ENCODE results near the gene ACAN.

Gene ACAN

DNA sequence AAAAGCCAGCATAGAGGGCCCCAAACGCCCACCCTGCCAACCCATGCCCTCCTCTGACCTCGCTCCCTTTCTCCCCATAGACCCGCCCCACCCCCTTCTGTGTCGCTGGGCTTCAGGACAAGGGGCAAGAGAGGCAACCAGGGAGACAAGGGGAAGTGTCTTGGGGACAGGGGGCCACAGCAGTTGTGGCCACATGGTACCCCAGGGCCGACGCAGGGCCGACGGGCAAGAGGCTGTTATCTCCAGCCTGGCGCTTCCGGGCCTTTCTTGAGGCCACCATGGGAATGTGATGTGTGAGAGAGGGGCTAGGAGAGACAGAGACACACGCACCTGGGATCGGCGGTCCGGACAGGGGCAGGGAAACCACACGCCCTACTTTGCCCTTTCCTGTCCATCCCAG is 95.5 kb downstream of the ACAN start:
- no peak overlapping the region for H3K4me3 ChIP-seq (ENCODE audit: low read depth, low read length)
- TF ChIP-seq, protein P1, sequence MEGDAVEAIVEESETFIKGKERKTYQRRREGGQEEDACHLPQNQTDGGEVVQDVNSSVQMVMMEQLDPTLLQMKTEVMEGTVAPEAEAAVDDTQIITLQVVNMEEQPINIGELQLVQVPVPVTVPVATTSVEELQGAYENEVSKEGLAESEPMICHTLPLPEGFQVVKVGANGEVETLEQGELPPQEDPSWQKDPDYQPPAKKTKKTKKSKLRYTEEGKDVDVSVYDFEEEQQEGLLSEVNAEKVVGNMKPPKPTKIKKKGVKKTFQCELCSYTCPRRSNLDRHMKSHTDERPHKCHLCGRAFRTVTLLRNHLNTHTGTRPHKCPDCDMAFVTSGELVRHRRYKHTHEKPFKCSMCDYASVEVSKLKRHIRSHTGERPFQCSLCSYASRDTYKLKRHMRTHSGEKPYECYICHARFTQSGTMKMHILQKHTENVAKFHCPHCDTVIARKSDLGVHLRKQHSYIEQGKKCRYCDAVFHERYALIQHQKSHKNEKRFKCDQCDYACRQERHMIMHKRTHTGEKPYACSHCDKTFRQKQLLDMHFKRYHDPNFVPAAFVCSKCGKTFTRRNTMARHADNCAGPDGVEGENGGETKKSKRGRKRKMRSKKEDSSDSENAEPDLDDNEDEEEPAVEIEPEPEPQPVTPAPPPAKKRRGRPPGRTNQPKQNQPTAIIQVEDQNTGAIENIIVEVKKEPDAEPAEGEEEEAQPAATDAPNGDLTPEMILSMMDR (IDR thresholded peaks at IDR 0.05; ENCODE audit: borderline replicate concordance, insufficient read depth, low read depth, low read length), result no peak

DNA sequence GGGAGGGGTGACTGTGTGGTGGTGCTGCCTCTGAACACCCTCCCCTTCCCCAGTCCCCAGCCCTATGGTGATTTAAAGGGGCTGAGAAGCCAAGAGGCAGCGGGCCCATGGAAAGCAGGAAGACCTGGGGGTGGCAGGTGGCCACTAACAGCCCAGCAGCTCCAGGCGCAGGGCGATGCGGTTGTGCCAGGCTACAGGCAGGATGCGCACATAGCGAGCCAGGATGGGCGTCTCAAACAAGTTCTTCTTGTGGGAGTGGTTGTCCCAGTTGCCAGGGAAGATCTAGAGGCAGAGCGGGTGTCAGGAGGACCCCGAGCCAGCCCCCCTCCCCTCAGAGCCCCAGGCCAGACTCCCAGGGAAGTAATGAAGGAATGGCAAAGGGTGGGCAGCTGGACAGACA is 96.0 kb downstream of the ACAN start:
- TF ChIP-seq, protein P1 (IDR thresholded peaks at IDR 0.05; ENCODE audit: borderline replicate concordance, insufficient read depth, low read depth, low read length), result no peak
- no peak overlapping the region for H3K4me3 ChIP-seq (ENCODE audit: low read depth, low read length)

- TF ChIP-seq, protein P1 (IDR thresholded peaks at IDR 0.05; ENCODE audit: borderline replicate concordance, insufficient read depth, low read depth, low read length), result no peak
- H3K4me3 ChIP-seq (ENCODE audit: low read depth, low read length), result no peak overlapping the region
Observed at GRCh38 chr15:88900309-88900981, 97.2 kb downstream of the ACAN start.

DNA sequence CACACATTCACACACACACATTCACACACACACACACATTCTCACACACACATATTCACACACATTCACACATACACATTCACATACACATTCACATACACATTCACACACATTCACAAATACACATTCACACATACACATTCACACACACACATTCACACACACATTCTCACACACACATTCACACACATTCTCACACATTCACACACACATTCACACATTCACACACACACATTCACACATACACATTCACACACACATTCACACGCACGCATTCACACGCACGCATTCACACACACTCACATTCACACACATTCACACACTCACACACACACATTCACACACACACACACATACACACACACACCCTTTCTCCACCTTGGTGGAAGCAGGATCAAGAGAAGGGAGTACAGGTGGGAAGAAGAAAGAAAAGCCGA is 97.8 kb downstream of the ACAN start:
- no peak overlapping the region for H3K4me3 ChIP-seq (ENCODE audit: low read depth, low read length)
- TF ChIP-seq, protein P1 (IDR thresholded peaks at IDR 0.05; ENCODE audit: borderline replicate concordance, insufficient read depth, low read depth, low read length), result no peak

DNA sequence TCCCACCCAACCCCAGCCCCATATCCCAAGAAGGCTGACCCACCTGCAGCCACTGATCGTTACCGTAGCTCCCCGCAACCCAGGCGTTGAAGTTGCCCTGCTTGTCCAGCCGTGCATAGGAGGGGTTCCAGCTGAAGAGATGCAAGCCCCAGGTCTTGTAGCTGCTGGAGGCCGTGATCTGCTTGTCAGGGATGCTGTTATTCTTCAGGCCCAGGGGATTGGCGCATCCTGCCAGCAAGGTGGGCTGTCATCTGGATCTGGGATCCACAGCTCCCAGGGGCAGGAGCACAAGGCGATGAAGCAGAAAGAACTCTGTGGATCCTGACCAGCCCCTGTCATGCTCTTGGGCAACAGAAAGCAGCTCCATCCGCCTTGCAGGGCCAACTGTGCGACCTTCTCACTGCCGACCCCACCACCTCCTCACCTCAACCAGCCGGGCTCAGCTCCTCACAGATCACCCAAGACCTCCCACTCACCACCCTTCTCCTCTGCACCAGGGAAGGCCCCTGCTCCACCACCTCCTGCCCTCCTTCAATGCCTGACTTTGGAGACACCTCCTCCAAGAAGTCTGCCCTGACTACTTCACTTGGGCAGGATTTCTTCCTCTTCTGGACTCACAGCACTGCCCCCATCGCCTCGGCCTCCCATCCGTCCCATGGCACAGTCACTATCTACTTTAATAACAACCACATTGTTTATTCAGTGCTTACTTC is 98.4 kb downstream of the ACAN start:
- TF ChIP-seq, protein P1 (IDR thresholded peaks at IDR 0.05; ENCODE audit: borderline replicate concordance, insufficient read depth, low read depth, low read length), result no peak
- no peak overlapping the region for H3K4me3 ChIP-seq (ENCODE audit: low read depth, low read length)

DNA sequence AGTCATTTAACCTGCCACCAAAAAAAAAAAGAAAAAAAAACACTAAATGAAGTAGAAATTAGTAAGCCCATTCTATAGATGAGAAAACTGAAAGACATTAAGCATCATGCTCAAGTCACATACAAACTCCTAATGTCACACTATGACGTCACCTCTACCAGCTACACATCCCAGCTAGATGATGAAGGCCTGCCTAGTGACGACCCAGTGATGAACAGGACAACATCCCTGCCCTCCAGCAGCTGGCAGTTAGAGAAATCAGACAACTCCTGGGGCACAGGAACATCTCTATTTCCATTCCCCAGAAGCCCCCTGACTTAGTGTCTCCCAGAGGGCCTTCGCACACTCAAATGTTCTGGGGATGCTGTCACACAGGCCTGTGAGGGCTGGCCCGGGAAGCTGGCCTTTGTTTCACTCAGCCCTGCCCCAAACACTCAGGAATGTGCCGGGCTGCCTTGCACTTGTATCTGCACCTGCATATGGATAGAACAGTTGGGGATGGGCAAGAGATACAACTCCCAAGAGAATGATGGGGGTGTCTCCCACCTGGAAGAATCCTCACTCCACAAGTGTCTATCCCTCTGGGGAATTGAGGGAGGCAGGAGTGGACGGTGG is 99.1 kb downstream of the ACAN start:
- no peak overlapping the region for H3K4me3 ChIP-seq (ENCODE audit: low read depth, low read length)
- TF ChIP-seq, protein P1 (IDR thresholded peaks at IDR 0.05; ENCODE audit: borderline replicate concordance, insufficient read depth, low read depth, low read length), result no peak
